Liver (tissue), 9 donors: ENCODE measurements around the gene NCKAP5L. TPM values are rescaled to one million over a fixed set of nuclear protein-coding genes. Genes with fewer than 3 reads are reported as not detected.

Experiments
- DNase-seq: peaks from one replicate; pipeline ENCODE4 v3.0.0-alpha.2; 2017; ENCODE audit warnings: low spot score
- H3K27ac ChIP-seq, 2 donors: one replicate each; pipeline ENCODE4 v1.7.0; 2013; ENCODE audit warnings: inconsistent platforms in 2 of 2, low read length in 2 of 2, control low read depth in 1 of 2, low read depth in 1 of 2, mild to moderate bottlenecking in 1 of 2
- H3K27me3 ChIP-seq, 4 donors: one replicate each; pipeline versions ENCODE4 v1.6.1 to v1.7.0; 2013; ENCODE audit warnings: low read length in 3 of 4, inconsistent platforms in 1 of 4, mild to moderate bottlenecking in 1 of 4, moderate library complexity in 1 of 4; ENCODE audit not compliant: control insufficient read depth in 4 of 4, insufficient read depth in 4 of 4
- H3K36me3 ChIP-seq, 4 donors: one replicate each; pipeline versions ENCODE4 v1.6.1 to v1.7.0; 2013; ENCODE audit warnings: low read length in 3 of 4, mild to moderate bottlenecking in 3 of 4, low read depth in 1 of 4, moderate library complexity in 1 of 4; ENCODE audit not compliant: control insufficient read depth in 4 of 4, insufficient read depth in 3 of 4
- H3K4me1 ChIP-seq, 4 donors: one replicate each; pipeline versions ENCODE4 v1.6.1 to v1.7.0; 2013; ENCODE audit warnings: low read length in 3 of 4, mild to moderate bottlenecking in 3 of 4, moderate library complexity in 1 of 4; ENCODE audit not compliant: control insufficient read depth in 4 of 4, insufficient read depth in 4 of 4
- H3K4me3 ChIP-seq, 3 donors: one replicate each; pipeline versions ENCODE4 v1.6.1 to v1.7.0; 2013; ENCODE audit warnings: low read length in 3 of 3, control low read depth in 1 of 3, low read depth in 1 of 3, mild to moderate bottlenecking in 1 of 3
- H3K9ac ChIP-seq, 2 donors: one replicate each; pipeline ENCODE4 v1.7.0; 2013; ENCODE audit warnings: low read length in 2 of 2, mild to moderate bottlenecking in 2 of 2, moderate library complexity in 2 of 2, control low read depth in 1 of 2, low read depth in 1 of 2
- H3K9me3 ChIP-seq, 4 donors: one replicate each; pipeline versions ENCODE4 v1.6.1 to v1.7.0; 2013; ENCODE audit warnings: low read length in 3 of 4; ENCODE audit not compliant: control insufficient read depth in 4 of 4
- EGR1 ChIP-seq, 2 donors: IDR thresholded peaks; 2 replicates each; pipeline ENCODE4 v1.6.1; 2016 to 2018; ENCODE audit warnings: antibody characterized with exemption in 2 of 2, low read depth in 2 of 2
- FOXA1 ChIP-seq: IDR thresholded peaks from 2 replicates; pipeline ENCODE4 v1.6.1; 2016; ENCODE audit warnings: antibody characterized with exemption
- FOXA2 ChIP-seq: IDR thresholded peaks from 2 replicates; pipeline ENCODE4 v1.6.1; 2016; ENCODE audit warnings: antibody characterized with exemption
- GABPA ChIP-seq, 2 donors: IDR thresholded peaks in 1 of 2; conservative IDR thresholded peaks in 1 of 2; 2 replicates each; pipeline ENCODE4 v1.6.1; 2016; ENCODE audit warnings: antibody characterized with exemption in 2 of 2, mild to moderate bottlenecking in 1 of 2, moderate library complexity in 1 of 2
- HNF4A ChIP-seq, 2 donors: conservative IDR thresholded peaks; 2 replicates each; pipeline ENCODE4 v1.6.1; 2016; ENCODE audit warnings: antibody characterized with exemption in 2 of 2, mild to moderate bottlenecking in 2 of 2
- HNF4G ChIP-seq: IDR thresholded peaks from 2 replicates; pipeline ENCODE4 v1.6.1; 2016; ENCODE audit warnings: antibody characterized with exemption
- JUND ChIP-seq, 2 donors: IDR thresholded peaks; 2 replicates each; pipeline ENCODE4 v1.6.1; 2016; ENCODE audit warnings: antibody characterized with exemption in 2 of 2
- NR2F2 ChIP-seq: IDR thresholded peaks from 2 replicates; pipeline ENCODE4 v1.6.1; 2016; ENCODE audit warnings: antibody characterized with exemption
- RAD21 ChIP-seq, 2 donors: IDR thresholded peaks; 2 replicates each; pipeline ENCODE4 v1.6.1; 2016; ENCODE audit warnings: antibody characterized with exemption in 2 of 2, mild to moderate bottlenecking in 2 of 2
- RXRA ChIP-seq, 2 donors: IDR thresholded peaks; 2 replicates each; pipeline ENCODE4 v1.6.1; 2017 to 2018; ENCODE audit warnings: antibody characterized with exemption in 2 of 2, mild to moderate bottlenecking in 1 of 2
- SP1 ChIP-seq: IDR thresholded peaks from 2 replicates; pipeline ENCODE4 v1.6.1; 2018; ENCODE audit warnings: antibody characterized with exemption, mild to moderate bottlenecking
- TAF1 ChIP-seq: conservative IDR thresholded peaks from 2 replicates; pipeline ENCODE4 v1.6.1; 2016; ENCODE audit warnings: antibody characterized with exemption, mild to moderate bottlenecking
- YY1 ChIP-seq: IDR thresholded peaks from 2 replicates; pipeline ENCODE4 v1.6.1; 2016; ENCODE audit warnings: antibody characterized with exemption, mild to moderate bottlenecking
- WGBS: extraction: QIAGEN DNeasy Blood & Tissue Kit; methylation state at CpG from one replicate; pipeline ENCODE4 v1.1.7; 2013; 5-methylcytosine and 5-hydroxymethylcytosine counted together
- polyA plus RNA-seq, 2 donors: library from polyadenylated mRNA; stranded (reverse) in 1 of 2; unstranded in 1 of 2; fragments of 200-250 nt in 1 of 2; fragments of >200 nt in 1 of 2; fragmentation: Nextera tagmentation in 1 of 2; extraction: Ambion mirVana in 1 of 2; gene quantifications; one replicate each; pipeline versions ENCODE4 v1.2.1 to v1.2.3, GENCODE V29; 2013 to 2015
- total RNA-seq, 2 donors: library from RNA; depleted of rRNA; stranded (reverse); fragments of >200 nt; gene quantifications; one replicate each; pipeline ENCODE4 v1.2.3, GENCODE V29; 2014
- TF ChIP-seq, protein P1 (sequence below): IDR thresholded peaks from 2 replicates; pipeline ENCODE4 v1.6.1; 2016; ENCODE audit warnings: antibody characterized with exemption
- TF ChIP-seq, protein P2 (sequence below): IDR thresholded peaks from 2 replicates; pipeline ENCODE4 v1.6.1; 2016; ENCODE audit warnings: antibody characterized with exemption, mild to moderate bottlenecking
- TF ChIP-seq, protein P3 (sequence below): IDR thresholded peaks from 2 replicates; pipeline ENCODE4 v1.6.1; 2016; ENCODE audit warnings: antibody characterized with exemption
- TF ChIP-seq, protein P4 (sequence below): fragments of 150-350 bp; IDR thresholded peaks from 2 replicates; pipeline ENCODE4 v1.5.1; 2017; ENCODE audit warnings: improper control_type of control experiment, low read depth, low read length; ENCODE audit not compliant: missing input control
- TF ChIP-seq, protein P5 (sequence below): IDR thresholded peaks from 2 replicates; pipeline ENCODE4 v1.6.1; 2016; ENCODE audit warnings: antibody characterized with exemption
- donor health status: healthy.
- donor health status: healthy.
- donor health status: healthy.
- donor health status: healthy.
- donor health status: healthy.

Gene NCKAP5L
- total and polyA plus RNA-seq, 4 donors, result 2.9 to 6.8 (median 4.2) TPM

DNA sequence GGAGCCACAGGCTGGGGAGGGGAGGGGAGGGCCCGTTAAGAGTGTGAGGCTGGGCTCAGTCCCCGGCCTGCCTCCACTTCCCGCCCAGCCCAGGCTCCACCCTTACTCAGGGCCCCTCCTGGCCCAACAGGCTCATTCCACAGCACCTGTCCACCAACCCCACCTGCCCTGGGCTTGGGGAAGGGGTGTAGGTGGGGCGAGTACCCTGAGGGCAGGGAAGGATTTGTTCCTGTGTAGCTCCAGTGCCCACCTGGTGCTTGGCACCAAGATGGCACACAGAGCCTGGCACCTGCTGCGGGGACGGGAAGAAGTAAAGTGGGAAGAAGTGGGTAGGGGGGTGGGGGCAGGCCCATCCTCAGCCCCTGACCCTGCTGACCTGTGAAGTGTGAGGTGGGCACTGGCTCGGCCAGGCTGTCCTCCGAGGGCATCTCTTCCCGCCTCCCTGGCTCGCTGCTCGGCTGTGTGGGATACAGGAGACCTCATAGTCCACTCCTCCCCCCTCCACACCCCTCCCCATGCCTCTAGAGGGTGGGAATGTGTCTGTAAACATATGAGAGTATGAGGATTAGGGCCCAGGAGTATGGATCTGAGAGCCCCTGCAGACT, 35.1 kb downstream of the NCKAP5L start:
- 93% methylated on average over 11 of the region's 11 CpGs for WGBS

DNA sequence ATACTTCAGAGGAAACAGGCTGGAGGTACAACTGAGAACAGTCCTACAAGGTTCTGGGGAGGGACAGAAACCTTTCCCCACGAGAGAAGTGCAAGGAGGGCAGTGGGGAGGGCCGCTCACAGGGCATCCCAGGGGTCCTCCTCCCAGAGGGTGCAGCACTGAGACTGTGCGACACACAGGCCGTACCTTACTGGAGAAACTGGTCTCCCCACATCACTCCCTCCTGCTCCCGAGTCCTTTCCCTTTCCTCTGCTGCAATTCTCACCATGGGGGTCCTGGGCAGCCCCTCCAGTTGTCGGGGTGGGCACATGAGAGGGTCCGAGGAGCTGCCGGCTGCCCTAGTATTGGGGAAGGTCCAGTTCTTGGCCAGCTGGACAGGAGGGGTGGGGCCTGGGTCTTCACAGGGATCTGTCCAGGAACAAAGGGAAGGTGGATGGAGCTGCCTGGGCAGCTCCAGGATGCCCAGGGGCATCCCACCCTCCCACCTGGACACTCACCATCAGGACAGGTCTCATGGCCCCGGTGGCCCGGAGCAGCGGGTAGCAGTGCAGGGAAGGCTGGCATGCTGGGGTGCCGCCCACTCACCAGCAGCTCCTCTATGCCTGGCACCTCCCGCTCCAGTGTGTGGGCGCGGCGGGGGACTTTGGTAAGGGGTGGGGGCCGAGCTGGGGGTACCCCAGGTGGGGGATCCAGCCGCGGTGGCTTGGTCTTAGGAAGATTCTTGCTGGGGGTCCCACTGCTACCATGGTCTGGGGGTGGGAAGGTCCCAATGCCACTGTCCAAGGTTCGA, 35.8 kb downstream of the NCKAP5L start:
- Histone ChIP-seq H3K9me3 (peaks cover 0 to 4% (median 0%) of the 10 kb centered on the region in 4 donors), H3K27ac (no peak overlapping the region), H3K9ac (no peak overlapping the region), H3K27me3 (no peaks in the 10 kb centered on the region), H3K4me1 (no peaks in the 10 kb centered on the region), H3K36me3 (peaks cover 0 to 17% (median 2%) of the 10 kb centered on the region in 4 donors), H3K4me3 (no peak overlapping the region)
- no peak for DNase-seq
- WGBS, result 97% methylated on average over 20 of the region's 20 CpGs
- no peak for TF ChIP-seq RAD21 (IDR thresholded peaks at IDR 0.05)
- no peak for TF ChIP-seq YY1
- no peak for TF ChIP-seq HNF4G
- TF ChIP-seq, protein P1, sequence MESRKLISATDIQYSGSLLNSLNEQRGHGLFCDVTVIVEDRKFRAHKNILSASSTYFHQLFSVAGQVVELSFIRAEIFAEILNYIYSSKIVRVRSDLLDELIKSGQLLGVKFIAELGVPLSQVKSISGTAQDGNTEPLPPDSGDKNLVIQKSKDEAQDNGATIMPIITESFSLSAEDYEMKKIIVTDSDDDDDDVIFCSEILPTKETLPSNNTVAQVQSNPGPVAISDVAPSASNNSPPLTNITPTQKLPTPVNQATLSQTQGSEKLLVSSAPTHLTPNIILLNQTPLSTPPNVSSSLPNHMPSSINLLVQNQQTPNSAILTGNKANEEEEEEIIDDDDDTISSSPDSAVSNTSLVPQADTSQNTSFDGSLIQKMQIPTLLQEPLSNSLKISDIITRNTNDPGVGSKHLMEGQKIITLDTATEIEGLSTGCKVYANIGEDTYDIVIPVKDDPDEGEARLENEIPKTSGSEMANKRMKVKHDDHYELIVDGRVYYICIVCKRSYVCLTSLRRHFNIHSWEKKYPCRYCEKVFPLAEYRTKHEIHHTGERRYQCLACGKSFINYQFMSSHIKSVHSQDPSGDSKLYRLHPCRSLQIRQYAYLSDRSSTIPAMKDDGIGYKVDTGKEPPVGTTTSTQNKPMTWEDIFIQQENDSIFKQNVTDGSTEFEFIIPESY, result no peak
- TF ChIP-seq FOXA2, result no peak
- TF ChIP-seq, protein P2, sequence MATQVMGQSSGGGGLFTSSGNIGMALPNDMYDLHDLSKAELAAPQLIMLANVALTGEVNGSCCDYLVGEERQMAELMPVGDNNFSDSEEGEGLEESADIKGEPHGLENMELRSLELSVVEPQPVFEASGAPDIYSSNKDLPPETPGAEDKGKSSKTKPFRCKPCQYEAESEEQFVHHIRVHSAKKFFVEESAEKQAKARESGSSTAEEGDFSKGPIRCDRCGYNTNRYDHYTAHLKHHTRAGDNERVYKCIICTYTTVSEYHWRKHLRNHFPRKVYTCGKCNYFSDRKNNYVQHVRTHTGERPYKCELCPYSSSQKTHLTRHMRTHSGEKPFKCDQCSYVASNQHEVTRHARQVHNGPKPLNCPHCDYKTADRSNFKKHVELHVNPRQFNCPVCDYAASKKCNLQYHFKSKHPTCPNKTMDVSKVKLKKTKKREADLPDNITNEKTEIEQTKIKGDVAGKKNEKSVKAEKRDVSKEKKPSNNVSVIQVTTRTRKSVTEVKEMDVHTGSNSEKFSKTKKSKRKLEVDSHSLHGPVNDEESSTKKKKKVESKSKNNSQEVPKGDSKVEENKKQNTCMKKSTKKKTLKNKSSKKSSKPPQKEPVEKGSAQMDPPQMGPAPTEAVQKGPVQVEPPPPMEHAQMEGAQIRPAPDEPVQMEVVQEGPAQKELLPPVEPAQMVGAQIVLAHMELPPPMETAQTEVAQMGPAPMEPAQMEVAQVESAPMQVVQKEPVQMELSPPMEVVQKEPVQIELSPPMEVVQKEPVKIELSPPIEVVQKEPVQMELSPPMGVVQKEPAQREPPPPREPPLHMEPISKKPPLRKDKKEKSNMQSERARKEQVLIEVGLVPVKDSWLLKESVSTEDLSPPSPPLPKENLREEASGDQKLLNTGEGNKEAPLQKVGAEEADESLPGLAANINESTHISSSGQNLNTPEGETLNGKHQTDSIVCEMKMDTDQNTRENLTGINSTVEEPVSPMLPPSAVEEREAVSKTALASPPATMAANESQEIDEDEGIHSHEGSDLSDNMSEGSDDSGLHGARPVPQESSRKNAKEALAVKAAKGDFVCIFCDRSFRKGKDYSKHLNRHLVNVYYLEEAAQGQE, result no peak
- TF ChIP-seq HNF4A (conservative IDR thresholded peaks at IDR 0.05), result no peak
- TF ChIP-seq GABPA (IDR thresholded peaks at IDR 0.05 in 1 of 2, conservative IDR thresholded peaks at IDR 0.05 in 1 of 2), result no peak
- no peak for TF ChIP-seq JUND (IDR thresholded peaks at IDR 0.05)
- TF ChIP-seq, protein P3, sequence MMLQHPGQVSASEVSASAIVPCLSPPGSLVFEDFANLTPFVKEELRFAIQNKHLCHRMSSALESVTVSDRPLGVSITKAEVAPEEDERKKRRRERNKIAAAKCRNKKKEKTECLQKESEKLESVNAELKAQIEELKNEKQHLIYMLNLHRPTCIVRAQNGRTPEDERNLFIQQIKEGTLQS, result no peak
- no peak for TF ChIP-seq RXRA (IDR thresholded peaks at IDR 0.05)
- TF ChIP-seq EGR1 (IDR thresholded peaks at IDR 0.05; ENCODE audit: low read depth in 2 of 2), result no peak
- TF ChIP-seq, protein P4, sequence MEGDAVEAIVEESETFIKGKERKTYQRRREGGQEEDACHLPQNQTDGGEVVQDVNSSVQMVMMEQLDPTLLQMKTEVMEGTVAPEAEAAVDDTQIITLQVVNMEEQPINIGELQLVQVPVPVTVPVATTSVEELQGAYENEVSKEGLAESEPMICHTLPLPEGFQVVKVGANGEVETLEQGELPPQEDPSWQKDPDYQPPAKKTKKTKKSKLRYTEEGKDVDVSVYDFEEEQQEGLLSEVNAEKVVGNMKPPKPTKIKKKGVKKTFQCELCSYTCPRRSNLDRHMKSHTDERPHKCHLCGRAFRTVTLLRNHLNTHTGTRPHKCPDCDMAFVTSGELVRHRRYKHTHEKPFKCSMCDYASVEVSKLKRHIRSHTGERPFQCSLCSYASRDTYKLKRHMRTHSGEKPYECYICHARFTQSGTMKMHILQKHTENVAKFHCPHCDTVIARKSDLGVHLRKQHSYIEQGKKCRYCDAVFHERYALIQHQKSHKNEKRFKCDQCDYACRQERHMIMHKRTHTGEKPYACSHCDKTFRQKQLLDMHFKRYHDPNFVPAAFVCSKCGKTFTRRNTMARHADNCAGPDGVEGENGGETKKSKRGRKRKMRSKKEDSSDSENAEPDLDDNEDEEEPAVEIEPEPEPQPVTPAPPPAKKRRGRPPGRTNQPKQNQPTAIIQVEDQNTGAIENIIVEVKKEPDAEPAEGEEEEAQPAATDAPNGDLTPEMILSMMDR, result no peak
- no peak for TF ChIP-seq FOXA1
- TF ChIP-seq TAF1, result no peak
- TF ChIP-seq, protein P5, sequence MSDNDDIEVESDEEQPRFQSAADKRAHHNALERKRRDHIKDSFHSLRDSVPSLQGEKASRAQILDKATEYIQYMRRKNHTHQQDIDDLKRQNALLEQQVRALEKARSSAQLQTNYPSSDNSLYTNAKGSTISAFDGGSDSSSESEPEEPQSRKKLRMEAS, result no peak

More for the DNA sequence above, 35.1 kb downstream of the NCKAP5L start:
- no peak overlapping the region for H3K27ac ChIP-seq
- no peaks in the 10 kb centered on the region for H3K9me3 ChIP-seq
- peaks cover 0 to 24% (median 4%) of the 10 kb centered on the region in 4 donors for H3K36me3 ChIP-seq
- TF ChIP-seq, protein P3, result no peak
- TF ChIP-seq GABPA (IDR thresholded peaks at IDR 0.05 in 1 of 2, conservative IDR thresholded peaks at IDR 0.05 in 1 of 2), result no peak
- no peak for TF ChIP-seq NR2F2
- no peak for TF ChIP-seq HNF4G
- TF ChIP-seq FOXA1, result no peak
- TF ChIP-seq, protein P4, result no peak
- no peak for TF ChIP-seq HNF4A (conservative IDR thresholded peaks at IDR 0.05)
- no peak for TF ChIP-seq FOXA2
- TF ChIP-seq JUND (IDR thresholded peaks at IDR 0.05), result no peak
- TF ChIP-seq EGR1 (IDR thresholded peaks at IDR 0.05; ENCODE audit: low read depth in 2 of 2), result no peak
- TF ChIP-seq SP1, result no peak
- DNase-seq, result no peak
- no peaks in the 10 kb centered on the region for H3K4me1 ChIP-seq
- no peaks in the 10 kb centered on the region for H3K27me3 ChIP-seq
- H3K4me3 ChIP-seq, result no peak overlapping the region
- no peak overlapping the region for H3K9ac ChIP-seq
